Lung (tissue), 12 donors: ENCODE results near the gene LZTR1. TPM values are rescaled to one million over a fixed set of nuclear protein-coding genes. Genes with fewer than 3 reads are reported as not detected.
A peak's percentile ranks its signal among the peaks of the same experiment; 100 is the strongest.

ENCODE experiments used
- ATAC-seq: fragments of 200-7000 bp; cut with Tn5 transposase; one replicate; pipeline ENCODE4 v1.9.1; 2020; ENCODE audit warnings: moderate number of reproducible peaks; ENCODE audit not compliant: insufficient read depth, low FRiP score
- DNase-seq, 3 donors: peaks; one replicate each; pipeline ENCODE4 v3.0.0-alpha.2; 2013 to 2017
- H3K27ac ChIP-seq, 2 donors: one replicate each; pipeline ENCODE4 v1.5.1; 2013; ENCODE audit warnings: mild to moderate bottlenecking in 2 of 2, moderate library complexity in 2 of 2, control low read depth in 1 of 2, inconsistent platforms in 1 of 2, low read depth in 1 of 2, low read length in 1 of 2
- H3K27me3 ChIP-seq, 3 donors: one replicate each; pipeline ENCODE4 v1.5.1; 2013; ENCODE audit warnings: low read length in 2 of 3; ENCODE audit not compliant: control insufficient read depth in 3 of 3, insufficient read depth in 3 of 3
- H3K36me3 ChIP-seq, 4 donors: one replicate each; pipeline ENCODE4 v1.5.1; 2013; ENCODE audit warnings: low read length in 4 of 4, mild to moderate bottlenecking in 1 of 4, moderate library complexity in 1 of 4; ENCODE audit not compliant: control insufficient read depth in 4 of 4, insufficient read depth in 4 of 4
- H3K4me1 ChIP-seq, 5 donors: one replicate each; pipeline ENCODE4 v1.5.1; 2013; ENCODE audit warnings: low read length in 5 of 5, mild to moderate bottlenecking in 2 of 5, moderate library complexity in 1 of 5; ENCODE audit not compliant: control insufficient read depth in 5 of 5, insufficient read depth in 5 of 5
- H3K4me3 ChIP-seq: one replicate; pipeline ENCODE4 v1.5.1; 2013; ENCODE audit warnings: mild to moderate bottlenecking, control low read depth, moderate library complexity
- H3K9ac ChIP-seq, 2 donors: one replicate each; pipeline ENCODE4 v1.5.1; 2013; ENCODE audit warnings: low read length in 2 of 2, control low read depth in 1 of 2; ENCODE audit not compliant: insufficient read depth in 1 of 2
- H3K9me3 ChIP-seq, 4 donors: one replicate each; pipeline ENCODE4 v1.5.1; 2013; ENCODE audit warnings: low read length in 3 of 4, mild to moderate bottlenecking in 1 of 4, moderate library complexity in 1 of 4; ENCODE audit not compliant: control insufficient read depth in 4 of 4, insufficient read depth in 3 of 4
- WGBS, 2 donors: extraction: QIAGEN DNeasy Blood & Tissue Kit; methylation state at CpG; one replicate each; pipeline ENCODE4 v1.1.7; 2013; 5-methylcytosine and 5-hydroxymethylcytosine counted together
- polyA plus RNA-seq, 2 donors: library from polyadenylated mRNA; stranded (reverse); fragments of 200-250 nt; gene quantifications; one replicate each; pipeline ENCODE4 v1.2.1, GENCODE V29; 2013
- total RNA-seq, 2 donors: library from RNA; depleted of rRNA in 1 of 2; stranded (reverse); fragments of >200 nt in 1 of 2; gene quantifications; one replicate each; pipeline ENCODE4 v1.2.1, GENCODE V29; 2014 to 2021
- TF ChIP-seq, protein P1 (sequence below): IDR thresholded peaks from 2 replicates; pipeline ENCODE4 v1.5.1; 2012; ENCODE audit warnings: mild to moderate bottlenecking; ENCODE audit errors: control extremely low read depth, extremely low read depth
- donor health status: control.
- donor health status: control.
- donor health status: Bipolar disorder and iron deficiency.
- donor health status: healthy.
- donor health status: DM: yes; HTN: yes; CAD: no.

Gene LZTR1
- total and polyA plus RNA-seq, 4 donors, result 33.8 to 64.9 (median 44.9) TPM

DNA sequence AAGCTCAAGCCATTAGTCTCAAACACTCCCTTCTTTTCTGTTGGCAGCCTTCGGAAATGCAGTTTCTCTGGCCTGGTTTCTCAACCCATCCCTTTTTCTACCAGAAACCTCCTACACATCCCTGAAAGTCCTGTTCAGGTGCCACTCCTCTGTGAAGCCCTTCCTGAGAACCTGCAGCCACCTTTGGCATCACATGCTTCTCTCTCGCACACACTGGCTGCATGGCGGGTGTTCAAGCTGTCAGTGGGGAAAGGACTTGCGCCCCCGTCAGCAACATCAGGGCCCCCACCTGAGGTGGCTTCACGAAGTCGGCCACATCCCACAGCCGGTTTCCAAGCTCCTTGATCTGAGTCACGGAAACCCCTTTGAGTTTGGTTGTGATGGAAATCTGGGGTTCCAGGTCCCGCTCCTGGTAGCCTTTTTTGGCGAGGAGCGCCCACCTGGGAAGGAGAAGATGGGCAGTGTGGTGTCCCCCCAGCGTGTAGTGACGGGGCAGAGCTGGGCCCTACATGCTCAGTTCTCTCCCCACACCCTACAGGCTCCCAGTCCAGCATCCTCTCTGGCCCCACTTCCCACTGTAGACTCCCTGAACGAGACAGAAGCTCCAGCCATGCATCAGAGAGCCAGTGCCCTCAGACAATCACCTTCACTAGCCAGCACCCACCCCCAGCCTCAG is 61.9 kb downstream of the LZTR1 start:
- no peak for DNase-seq
- H3K9ac ChIP-seq, result no peak overlapping the region
- H3K4me3 ChIP-seq, result no peak overlapping the region
- TF ChIP-seq, protein P1, sequence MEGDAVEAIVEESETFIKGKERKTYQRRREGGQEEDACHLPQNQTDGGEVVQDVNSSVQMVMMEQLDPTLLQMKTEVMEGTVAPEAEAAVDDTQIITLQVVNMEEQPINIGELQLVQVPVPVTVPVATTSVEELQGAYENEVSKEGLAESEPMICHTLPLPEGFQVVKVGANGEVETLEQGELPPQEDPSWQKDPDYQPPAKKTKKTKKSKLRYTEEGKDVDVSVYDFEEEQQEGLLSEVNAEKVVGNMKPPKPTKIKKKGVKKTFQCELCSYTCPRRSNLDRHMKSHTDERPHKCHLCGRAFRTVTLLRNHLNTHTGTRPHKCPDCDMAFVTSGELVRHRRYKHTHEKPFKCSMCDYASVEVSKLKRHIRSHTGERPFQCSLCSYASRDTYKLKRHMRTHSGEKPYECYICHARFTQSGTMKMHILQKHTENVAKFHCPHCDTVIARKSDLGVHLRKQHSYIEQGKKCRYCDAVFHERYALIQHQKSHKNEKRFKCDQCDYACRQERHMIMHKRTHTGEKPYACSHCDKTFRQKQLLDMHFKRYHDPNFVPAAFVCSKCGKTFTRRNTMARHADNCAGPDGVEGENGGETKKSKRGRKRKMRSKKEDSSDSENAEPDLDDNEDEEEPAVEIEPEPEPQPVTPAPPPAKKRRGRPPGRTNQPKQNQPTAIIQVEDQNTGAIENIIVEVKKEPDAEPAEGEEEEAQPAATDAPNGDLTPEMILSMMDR, result no peak
- H3K4me1 ChIP-seq, result peaks cover 0 to 13% (median 0%) of the 10 kb centered on the region in 5 donors
- no peaks in the 10 kb centered on the region for H3K36me3 ChIP-seq
- ATAC-seq, result no peak
- peaks cover 0 to 1% (median 0%) of the 10 kb centered on the region in 4 donors for H3K9me3 ChIP-seq
- WGBS, 2 donors, result 91 to 93% methylated on average over 15 of the region's 15 CpGs
- H3K27me3 ChIP-seq, result no peaks in the 10 kb centered on the region
- H3K27ac ChIP-seq, result no peak overlapping the region

DNA sequence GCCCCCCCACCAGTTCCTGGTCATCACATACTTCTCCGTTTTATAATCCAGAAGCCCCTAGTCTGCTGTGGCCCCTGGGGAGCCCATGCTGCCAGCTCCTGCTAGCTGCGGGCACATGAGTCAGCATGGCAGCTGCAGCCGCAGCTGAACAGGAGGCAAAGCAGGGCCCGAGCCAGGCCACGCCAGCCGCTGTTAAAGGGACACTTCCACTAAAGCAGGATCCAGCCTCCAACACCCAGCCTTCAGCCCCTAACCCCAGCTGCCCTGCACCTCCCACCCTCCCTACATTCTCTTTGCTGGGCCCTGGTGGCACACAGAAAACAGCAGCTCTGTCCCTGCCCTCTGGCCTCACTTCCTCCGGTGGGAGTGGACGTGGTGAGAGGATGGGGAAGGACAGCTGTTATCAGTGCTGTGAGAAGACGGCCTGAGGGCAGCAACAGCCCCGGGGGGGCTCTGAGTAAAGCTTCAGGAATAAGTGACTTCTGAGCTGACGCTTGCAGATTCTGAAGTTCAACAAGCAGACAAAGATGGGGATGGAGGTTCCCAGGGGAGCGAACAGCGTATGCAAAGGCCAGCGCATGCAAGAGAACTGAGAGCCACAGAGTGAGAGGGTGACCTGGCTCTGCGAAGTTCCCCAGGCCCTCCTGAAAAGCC is 63.0 kb downstream of the LZTR1 start:
- TF ChIP-seq, protein P1, result no peak
- no peaks in the 10 kb centered on the region for H3K27me3 ChIP-seq
- DNase-seq, result peak in 1 of 3 donors; percentile 43
- no peak overlapping the region for H3K4me3 ChIP-seq
- peak overlapping the region; percentile 36 to 57 for H3K9ac ChIP-seq
- no peak for ATAC-seq
- H3K27ac ChIP-seq, result no peak overlapping the region
- peaks cover 0 to 1% (median 0%) of the 10 kb centered on the region in 4 donors for H3K9me3 ChIP-seq
- WGBS, 2 donors, result 17 to 25% methylated on average over 15 of the region's 15 CpGs
- H3K36me3 ChIP-seq, result no peaks in the 10 kb centered on the region
- peaks cover 0 to 13% (median 0%) of the 10 kb centered on the region in 5 donors for H3K4me1 ChIP-seq

DNA sequence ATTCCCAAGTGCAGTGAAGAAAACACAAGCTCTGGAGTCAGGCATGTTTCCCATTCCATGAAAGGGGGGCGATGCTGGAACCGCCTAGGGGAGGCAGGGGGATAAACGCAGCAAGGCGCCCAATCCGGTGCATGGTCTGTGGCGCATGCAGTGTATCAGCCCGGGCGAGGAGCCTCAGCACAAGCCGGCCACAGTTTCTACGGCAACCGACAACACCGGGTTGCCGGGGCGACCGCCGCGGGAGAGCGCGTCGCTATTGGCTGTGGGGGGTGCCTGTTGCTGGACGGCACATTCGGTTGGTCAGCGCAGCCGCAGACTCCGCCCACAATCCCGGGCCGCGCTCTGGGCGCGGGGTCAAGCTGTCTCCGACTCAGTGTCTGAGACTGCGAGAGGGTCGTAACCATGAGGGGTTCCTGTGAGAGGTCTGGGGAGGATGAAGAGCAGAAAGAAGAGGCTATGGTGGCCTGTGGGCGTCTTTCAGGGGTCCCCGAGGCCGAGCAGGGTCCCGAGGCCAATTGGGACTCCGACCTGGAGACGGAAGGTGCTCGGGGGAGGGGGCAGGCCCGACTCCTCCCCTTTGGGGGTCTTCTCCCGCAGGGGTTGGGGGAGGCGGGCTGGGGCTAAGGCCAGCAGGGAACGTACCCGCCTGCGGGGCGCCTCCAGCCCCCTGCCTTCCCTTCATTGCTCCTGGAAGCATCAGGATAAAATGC is 63.6 kb downstream of the LZTR1 start, which contains the start of gene LRRC74B:
Gene LRRC74B (plus strand): TSS at position 362 of the 710 bp plus-strand sequence. CDS start 41 bp downstream, at position 403.
- no peak within 1 kb of the TSS for H3K27ac ChIP-seq
- peak within 1 kb of the TSS; percentile 36 to 57 for H3K9ac ChIP-seq
- 7 to 9% methylated on average over 45 to 47 of the region's 47 CpGs for WGBS, 2 donors

More for the DNA sequence above, 63.6 kb downstream of the LZTR1 start, which contains the start of gene LRRC74B:
- peaks cover 0 to 1% (median 0%) of the 10 kb centered on the region in 4 donors for H3K9me3 ChIP-seq
- H3K27me3 ChIP-seq, result no peaks in the 10 kb centered on the region
- peaks cover 0 to 13% (median 0%) of the 10 kb centered on the region in 5 donors for H3K4me1 ChIP-seq
- ATAC-seq (peak; percentile 87), DNase-seq (peak; percentile 92 to 96 (median 92))
- no peak within 1 kb of the TSS for H3K4me3 ChIP-seq
- no peaks in the 10 kb centered on the region for H3K36me3 ChIP-seq
- TF ChIP-seq, protein P1, result no peak
